Heart right ventricle (tissue), 16 donors: ENCODE results near the gene KREMEN2. TPM values are rescaled to one million over a fixed set of nuclear protein-coding genes. Genes with fewer than 3 reads are reported as not detected.
A peak's percentile ranks its signal among the peaks of the same experiment; 100 is the strongest.

Experiments
- ATAC-seq, 8 donors: fragments of 200-7000 bp; cut with Tn5 transposase; one replicate each; pipeline ENCODE4 v1.9.1; 2020; ENCODE audit warnings: mild to moderate bottlenecking in 8 of 8, moderate library complexity in 8 of 8, moderate number of reproducible peaks in 1 of 8
- DNase-seq, 2 donors: peaks; one replicate each; pipeline ENCODE4 v3.0.0-alpha.2; 2020
- H3K27ac ChIP-seq, 10 donors: fragments of 200-600 bp; sonication (generic) in 2 of 10; one replicate each; pipeline versions ENCODE4 v1.5.0 to v1.8.0; 2020 to 2022; ENCODE audit warnings: mild to moderate bottlenecking in 3 of 10
- H3K27me3 ChIP-seq, 7 donors: fragments of 200-600 bp; one replicate each; pipeline ENCODE4 v1.8.0; 2021 to 2022; ENCODE audit warnings: mild to moderate bottlenecking in 2 of 7
- H3K36me3 ChIP-seq, 9 donors: fragments of 200-600 bp; sonication (generic) in 1 of 9; one replicate each; pipeline versions ENCODE4 v1.5.0 to v1.8.0; 2020 to 2022; ENCODE audit warnings: mild to moderate bottlenecking in 2 of 9
- H3K4me1 ChIP-seq, 9 donors: fragments of 200-600 bp; sonication (generic) in 1 of 9; one replicate each; pipeline versions ENCODE4 v1.5.0 to v1.8.0; 2020 to 2022; ENCODE audit warnings: mild to moderate bottlenecking in 4 of 9
- H3K4me3 ChIP-seq, 10 donors: fragments of 200-600 bp; sonication (generic) in 2 of 10; one replicate each; pipeline versions ENCODE4 v1.5.0 to v1.8.0; 2020 to 2022; ENCODE audit warnings: mild to moderate bottlenecking in 7 of 10, moderate library complexity in 2 of 10
- H3K9me3 ChIP-seq, 11 donors: fragments of 200-600 bp in 10 of 11; sonication (generic) in 2 of 11; one replicate each; pipeline versions ENCODE4 v1.5.0 to v1.8.0; 2013 to 2022; ENCODE audit warnings: mild to moderate bottlenecking in 2 of 11, control low read depth in 1 of 11, moderate library complexity in 1 of 11
- WGBS, 2 donors: extraction: QIAGEN DNeasy Blood & Tissue Kit; methylation state at CpG; one replicate each; pipeline ENCODE4 v1.1.7; 2013; ENCODE audit warnings: inconsistent platforms in 1 of 2; 5-methylcytosine and 5-hydroxymethylcytosine counted together
- intact Hi-C, 10 donors: fragments of 100-400 bp; cut with DNase I; formaldehyde crosslinking; loops; one replicate each; pipeline versions ENCODE4 v1.11.1 to v1.14.2; 2022
- polyA plus RNA-seq, 2 donors: library from polyadenylated mRNA; stranded (reverse); fragments of 200-250 nt; gene quantifications; one replicate each; pipeline ENCODE4 v1.2.3, GENCODE V29; 2013
- total RNA-seq, 10 donors: library from RNA; stranded (reverse); fragmentation: NEBNext Ultra II Directional in 3 of 10; extraction: Animal tissue kit (Norgen Biotek cat#: 25700) in 3 of 10; gene quantifications; one replicate each; pipeline versions ENCODE4 v1.2.1 to v1.2.4, GENCODE V29; 2021 to 2023
- TF ChIP-seq, protein P1 (sequence below), 9 donors: fragments of 200-600 bp; sonication (generic) in 2 of 9; IDR thresholded peaks; one replicate each; pipeline versions ENCODE4 v1.5.0 to v1.8.0; 2021 to 2022; ENCODE audit warnings: antibody characterized with exemption in 9 of 9, mild to moderate bottlenecking in 5 of 9, moderate library complexity in 1 of 9
- donor health status: Arrhythmogenic right ventricular cardiomyopathy.
- donor health status: ischemic (EF 13 %, LVEDD 7.1; RV severe dilation, severe dysfunction).
- donor health status: healthy with polysubstance abuse.
- donor health status: DM: no; HTN: yes; CAD: no.
- donor health status: DM: no; HTN: no; CAD: no.
- donor health status: ischemic (EF 25% LVEDD 6.9; RV normal size, moderate dysfunction).
- donor health status: ischemic (EF 25% LVEDD 5.7; RV mildly dilated, moderate dysfunction).
- donor health status: healthy.
- donor health status: DM: yes; HTN: yes; CAD: no.
- donor health status: Ischemic cardiomyopathy.
- donor health status: ischemic (EF 35%, LVEDD 5.7; RV mildly dilated, moderate dysfunction).
- donor health status: nonischemic (EF 11% LVEDD 7.7; RV severe dilation, severe dysfunction).
- donor health status: DM: yes; HTN: yes; CAD: no.
- donor health status: PGD.
- donor health status: ischemic (EF 29% LVEDD 5.4; RV normal size, mild dysfunction).
- donor health status: nonischemic (EF 23%, LVEDD 6.1; RV moderate dilation, normal function).

KREMEN2 gene
- total and polyA plus RNA-seq, 12 donors: not detected

DNA sequence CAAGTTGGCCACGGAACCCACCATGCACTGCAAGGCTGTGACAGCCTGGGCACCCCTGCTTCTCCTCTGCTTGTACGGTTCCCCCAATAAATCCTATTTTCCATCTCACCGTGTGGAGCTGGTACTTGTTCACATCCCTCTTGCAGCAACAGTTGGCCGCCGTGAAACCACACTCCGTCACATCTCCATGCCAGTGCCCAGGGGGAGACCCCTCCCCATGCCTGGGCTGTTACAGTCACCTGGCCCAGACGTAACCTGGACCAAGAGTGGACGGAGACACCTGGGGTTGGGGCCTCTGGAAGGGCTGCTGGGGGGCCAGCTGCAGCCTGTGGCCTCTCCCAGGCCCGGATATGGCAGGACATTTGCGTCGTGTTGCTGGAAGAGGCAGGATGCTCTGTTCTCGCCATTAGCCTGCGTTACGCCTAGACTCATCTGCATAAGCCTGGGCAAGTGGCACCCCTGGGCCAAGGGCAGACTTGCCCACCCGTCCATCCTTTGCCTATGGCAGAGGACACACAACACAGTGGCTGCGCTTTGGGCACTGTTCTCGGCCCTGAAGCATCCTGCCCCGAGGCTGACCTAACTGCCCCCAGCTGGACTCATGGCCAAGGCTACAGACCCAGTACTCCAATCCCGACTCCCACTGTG lies 14.2 kb upstream of the KREMEN2 start:
- ATAC-seq (peak in 3 of 8 donors; percentile 6 to 20 (median 13)), DNase-seq (no peak)
- 92 to 95% methylated on average over 19 of the region's 19 CpGs for WGBS, 2 donors
- H3K4me3 ChIP-seq: no peak overlapping the region
- H3K36me3 ChIP-seq: peaks cover 0 to 48% (median 13%) of the 10 kb centered on the region in 9 donors
- H3K27ac ChIP-seq: no peak overlapping the region
- TF ChIP-seq, protein P1, sequence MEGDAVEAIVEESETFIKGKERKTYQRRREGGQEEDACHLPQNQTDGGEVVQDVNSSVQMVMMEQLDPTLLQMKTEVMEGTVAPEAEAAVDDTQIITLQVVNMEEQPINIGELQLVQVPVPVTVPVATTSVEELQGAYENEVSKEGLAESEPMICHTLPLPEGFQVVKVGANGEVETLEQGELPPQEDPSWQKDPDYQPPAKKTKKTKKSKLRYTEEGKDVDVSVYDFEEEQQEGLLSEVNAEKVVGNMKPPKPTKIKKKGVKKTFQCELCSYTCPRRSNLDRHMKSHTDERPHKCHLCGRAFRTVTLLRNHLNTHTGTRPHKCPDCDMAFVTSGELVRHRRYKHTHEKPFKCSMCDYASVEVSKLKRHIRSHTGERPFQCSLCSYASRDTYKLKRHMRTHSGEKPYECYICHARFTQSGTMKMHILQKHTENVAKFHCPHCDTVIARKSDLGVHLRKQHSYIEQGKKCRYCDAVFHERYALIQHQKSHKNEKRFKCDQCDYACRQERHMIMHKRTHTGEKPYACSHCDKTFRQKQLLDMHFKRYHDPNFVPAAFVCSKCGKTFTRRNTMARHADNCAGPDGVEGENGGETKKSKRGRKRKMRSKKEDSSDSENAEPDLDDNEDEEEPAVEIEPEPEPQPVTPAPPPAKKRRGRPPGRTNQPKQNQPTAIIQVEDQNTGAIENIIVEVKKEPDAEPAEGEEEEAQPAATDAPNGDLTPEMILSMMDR (IDR thresholded peaks at IDR 0.05): no peak
- no peaks in the 10 kb centered on the region for H3K4me1 ChIP-seq
- intact Hi-C loops: no loop called here
- H3K9me3 ChIP-seq: no peaks in the 10 kb centered on the region
- H3K27me3 ChIP-seq: peaks cover 2 to 11% (median 4%) of the 10 kb centered on the region in 7 donors

DNA sequence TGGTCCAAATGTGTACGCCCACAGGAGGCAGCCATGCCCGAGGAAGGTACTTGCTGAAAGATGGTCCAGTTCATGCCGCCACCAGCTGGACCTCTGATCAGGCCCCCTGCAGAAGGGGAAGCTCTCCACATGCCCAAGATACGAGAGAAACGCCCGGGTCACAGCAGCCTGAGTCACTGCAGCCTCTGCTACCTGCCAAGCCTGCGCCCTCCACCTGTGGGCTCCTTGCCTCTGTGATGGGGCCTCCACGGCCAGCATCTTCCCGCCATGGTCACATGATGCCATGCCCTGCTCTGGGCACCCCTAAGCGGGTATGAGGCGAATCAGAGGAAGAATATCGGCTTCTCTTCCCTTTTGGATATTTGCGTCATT lies 13.7 kb upstream of the KREMEN2 start:
- no peak overlapping the region for H3K27ac ChIP-seq
- WGBS, 2 donors: 95 to 98% methylated on average over 13 of the region's 13 CpGs
- H3K4me3 ChIP-seq: no peak overlapping the region
- DNase-seq (no peak), ATAC-seq (peak in 1 of 8 donors; percentile 40)
- H3K9me3 ChIP-seq: no peaks in the 10 kb centered on the region
- peaks cover 7 to 16% (median 8%) of the 10 kb centered on the region in 7 donors for H3K27me3 ChIP-seq
- intact Hi-C loops: no loop called here
- no peaks in the 10 kb centered on the region for H3K4me1 ChIP-seq
- peaks cover 0 to 43% (median 13%) of the 10 kb centered on the region in 9 donors for H3K36me3 ChIP-seq
- TF ChIP-seq, protein P1 (IDR thresholded peaks at IDR 0.05): no peak

DNA sequence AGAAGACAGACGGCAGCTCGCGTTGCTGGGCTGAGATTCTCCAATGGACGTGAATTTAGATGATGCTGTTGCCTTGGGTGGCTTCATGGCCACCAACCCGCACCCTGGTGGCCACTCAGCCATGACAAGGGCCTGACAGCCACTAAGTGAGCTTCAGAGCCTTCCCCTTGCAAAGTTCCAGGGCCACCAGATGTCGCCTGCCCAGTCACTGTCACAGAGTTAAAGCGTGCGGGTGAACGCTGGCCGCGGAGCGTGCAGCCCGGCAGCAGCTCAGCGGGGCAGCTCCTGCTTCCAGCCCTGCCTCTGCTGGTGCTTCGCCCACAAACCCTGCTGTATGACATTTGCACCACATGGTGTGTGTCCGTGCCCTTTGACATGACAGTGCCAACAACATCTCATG lies 13.3 kb upstream of the KREMEN2 start:
- no peak for ATAC-seq

DNA sequence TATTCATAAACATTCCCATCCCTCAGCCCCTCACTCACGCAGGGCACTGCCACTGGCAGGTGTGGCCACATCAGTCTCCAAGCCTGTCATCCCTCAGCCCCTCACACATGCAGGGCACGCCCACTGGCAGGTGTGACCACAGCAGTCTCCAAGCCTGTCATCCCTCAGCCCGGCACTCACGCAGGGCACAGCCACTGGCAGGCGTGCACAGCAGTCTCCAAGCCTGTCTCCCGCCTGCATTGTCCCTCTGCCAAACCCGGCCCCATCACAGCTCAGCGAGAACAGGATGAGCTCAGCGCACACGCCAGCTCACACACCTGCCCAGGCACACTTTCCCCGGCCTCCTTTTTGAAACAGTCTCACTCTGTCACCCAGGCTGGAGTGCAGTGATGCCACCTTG lies 11.4 kb upstream of the KREMEN2 start:
- peak in 1 of 8 donors; percentile 45 for ATAC-seq
- DNase-seq: no peak
- 64 to 70% methylated on average over 11 of the region's 11 CpGs for WGBS, 2 donors

More for the DNA sequence above, 13.3 kb upstream of the KREMEN2 start:
- peaks cover 12 to 20% (median 12%) of the 10 kb centered on the region in 7 donors for H3K27me3 ChIP-seq
- intact Hi-C loops: no loop called here
- H3K9me3 ChIP-seq: no peaks in the 10 kb centered on the region
- peaks cover 0 to 4% (median 0%) of the 10 kb centered on the region in 9 donors for H3K4me1 ChIP-seq
- TF ChIP-seq, protein P1 (IDR thresholded peaks at IDR 0.05): no peak
- H3K27ac ChIP-seq: no peak overlapping the region
- H3K4me3 ChIP-seq: no peak overlapping the region
- 88 to 93% methylated on average over 16 of the region's 16 CpGs for WGBS, 2 donors
- DNase-seq: no peak
- peaks cover 0 to 38% (median 13%) of the 10 kb centered on the region in 9 donors for H3K36me3 ChIP-seq

More for the DNA sequence above, 11.4 kb upstream of the KREMEN2 start:
- Histone ChIP-seq H3K27ac (no peak overlapping the region), H3K27me3 (peaks cover 12 to 39% (median 30%) of the 10 kb centered on the region in 7 donors), H3K36me3 (peaks cover 0 to 28% (median 13%) of the 10 kb centered on the region in 9 donors), H3K4me1 (peaks cover 0 to 9% (median 0%) of the 10 kb centered on the region in 9 donors), H3K4me3 (no peak overlapping the region), H3K9me3 (no peaks in the 10 kb centered on the region)
- TF ChIP-seq, protein P1 (IDR thresholded peaks at IDR 0.05): no peak
- intact Hi-C loops: no loop called here
